Calu3 (cell line): Measurements from ENCODE around the gene ZCCHC24. TPM values are rescaled to one million over a fixed set of nuclear protein-coding genes. Genes with fewer than 3 reads are reported as not detected.

Source experiments
- BruUV-seq: library from RNA; stranded (reverse); fragments of 400-500 nt; replicated peaks from 2 replicates; lab custom pipeline; 2021; lab: Mats Ljungman, UMichigan
- CTCF ChIA-PET: fragments of 300-600 bp; sonication (Branson Sonifier 250); formaldehyde crosslinking; loops from one replicate; lab custom pipeline; 2022; ENCODE audit warnings: antibody characterized with exemption; lab: Charles Lee
- DNase-seq: peaks from one replicate; pipeline ENCODE4 v3.0.0; 2022
- H3K27ac Mint-ChIP-seq: one replicate; pipeline ENCODE4 v1.8.0; 2022; ENCODE audit warnings: mixed read lengths; ENCODE audit not compliant: unreplicated experiment
- H3K27me3 Mint-ChIP-seq: one replicate; pipeline ENCODE4 v1.8.0; 2022; ENCODE audit warnings: mixed read lengths; ENCODE audit not compliant: unreplicated experiment
- H3K36me3 Mint-ChIP-seq: one replicate; pipeline ENCODE4 v1.8.0; 2022; ENCODE audit warnings: mild to moderate bottlenecking, moderate library complexity, mixed read lengths; ENCODE audit not compliant: insufficient read depth, unreplicated experiment
- H3K4me1 Mint-ChIP-seq: one replicate; pipeline ENCODE4 v1.8.0; 2022; ENCODE audit warnings: mild to moderate bottlenecking, low read depth, mixed read lengths; ENCODE audit not compliant: unreplicated experiment
- H3K4me3 Mint-ChIP-seq: one replicate; pipeline ENCODE4 v1.8.0; 2022; ENCODE audit warnings: mild to moderate bottlenecking, low read depth, moderate library complexity, mixed read lengths; ENCODE audit not compliant: unreplicated experiment
- H3K9me3 Mint-ChIP-seq: one replicate; pipeline ENCODE4 v1.8.0; 2022; ENCODE audit warnings: low read depth, mixed read lengths; ENCODE audit not compliant: unreplicated experiment
- intact Hi-C: fragments of 100-400 bp; cut with micrococcal nuclease; formaldehyde crosslinking; loops from one replicate; pipeline ENCODE4 v1.10.0; 2022; ENCODE audit not compliant: unreplicated experiment
- total RNA-seq: library from RNA; stranded (reverse); gene quantifications from 2 replicates; pipeline ENCODE4 v1.2.3, GENCODE V29; 2022
- TF ChIP-seq, protein P1 (sequence below): fragments of 200-600 bp; IDR thresholded peaks from one replicate; pipeline ENCODE4 v1.8.0; 2022; ENCODE audit warnings: antibody characterized with exemption; ENCODE audit not compliant: unreplicated experiment

ZCCHC24 gene
- total RNA-seq, 1 experiment from 2014 or later: 1.4 TPM

DNA sequence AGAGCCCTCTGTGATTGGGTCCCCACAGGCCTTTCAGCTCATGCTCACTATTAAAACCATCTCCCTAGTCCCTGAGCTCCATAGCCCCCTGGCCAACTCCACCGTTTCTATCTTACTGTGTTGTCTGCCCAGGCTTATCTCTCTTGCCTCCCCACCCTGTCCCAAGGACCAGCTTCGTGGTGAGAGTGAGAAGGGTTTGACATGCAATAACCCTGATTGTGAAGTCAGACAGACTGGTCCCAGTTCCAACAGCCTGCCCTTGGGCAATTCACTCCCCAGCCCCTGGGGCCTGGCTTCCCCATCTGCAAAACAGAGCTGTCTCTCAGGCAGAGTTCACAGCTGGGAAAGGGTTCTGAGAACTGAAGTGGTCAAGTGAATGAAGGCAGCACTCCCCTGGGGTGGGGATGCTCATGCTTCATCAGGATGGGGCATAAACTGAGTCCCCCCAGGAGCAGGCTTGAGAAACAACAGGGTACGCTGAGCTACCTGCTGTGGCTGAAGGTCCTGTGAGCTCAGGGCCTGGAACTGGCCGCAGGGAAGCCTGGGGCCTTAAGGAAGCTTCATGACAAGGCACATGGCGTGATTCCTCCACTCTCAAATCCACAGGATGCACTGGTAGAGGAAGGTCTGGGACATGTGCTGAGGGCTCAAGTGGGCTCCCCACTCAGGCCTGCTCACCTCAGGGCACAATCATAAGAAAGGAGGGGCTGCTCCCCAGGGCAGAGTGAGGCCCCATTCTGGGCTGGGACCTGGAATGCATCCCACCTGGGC lies 100.0 kb downstream of the ZCCHC24 start:
- H3K9me3 Mint-ChIP-seq: no peaks in the 10 kb centered on the region
- no peaks in the 10 kb centered on the region for H3K4me1 Mint-ChIP-seq
- no TSS peak for BruUV-seq
- intact Hi-C loops: no loop called here
- no peaks in the 10 kb centered on the region for H3K27me3 Mint-ChIP-seq
- CTCF ChIA-PET: interaction anchor here (1.3 kb wide), 1 partner anchor 24 kb away, joined by 3 read pairs; no protein-coding TSS in a partner anchor
- peaks cover 22% of the 10 kb centered on the region for H3K36me3 Mint-ChIP-seq
- TF ChIP-seq, protein P1, sequence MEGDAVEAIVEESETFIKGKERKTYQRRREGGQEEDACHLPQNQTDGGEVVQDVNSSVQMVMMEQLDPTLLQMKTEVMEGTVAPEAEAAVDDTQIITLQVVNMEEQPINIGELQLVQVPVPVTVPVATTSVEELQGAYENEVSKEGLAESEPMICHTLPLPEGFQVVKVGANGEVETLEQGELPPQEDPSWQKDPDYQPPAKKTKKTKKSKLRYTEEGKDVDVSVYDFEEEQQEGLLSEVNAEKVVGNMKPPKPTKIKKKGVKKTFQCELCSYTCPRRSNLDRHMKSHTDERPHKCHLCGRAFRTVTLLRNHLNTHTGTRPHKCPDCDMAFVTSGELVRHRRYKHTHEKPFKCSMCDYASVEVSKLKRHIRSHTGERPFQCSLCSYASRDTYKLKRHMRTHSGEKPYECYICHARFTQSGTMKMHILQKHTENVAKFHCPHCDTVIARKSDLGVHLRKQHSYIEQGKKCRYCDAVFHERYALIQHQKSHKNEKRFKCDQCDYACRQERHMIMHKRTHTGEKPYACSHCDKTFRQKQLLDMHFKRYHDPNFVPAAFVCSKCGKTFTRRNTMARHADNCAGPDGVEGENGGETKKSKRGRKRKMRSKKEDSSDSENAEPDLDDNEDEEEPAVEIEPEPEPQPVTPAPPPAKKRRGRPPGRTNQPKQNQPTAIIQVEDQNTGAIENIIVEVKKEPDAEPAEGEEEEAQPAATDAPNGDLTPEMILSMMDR: no peak
- no peak overlapping the region for H3K27ac Mint-ChIP-seq
- no peak overlapping the region for H3K4me3 Mint-ChIP-seq
- no peak for DNase-seq

GRCh38 chr10:79344502-79345195 lies 100.8 kb downstream of the ZCCHC24 start:
- Mint-ChIP-seq H3K36me3 (peaks cover 22% of the 10 kb centered on the region), H3K27ac (no peak overlapping the region), H3K9me3 (no peaks in the 10 kb centered on the region), H3K4me1 (no peaks in the 10 kb centered on the region), H3K4me3 (no peak overlapping the region), H3K27me3 (no peaks in the 10 kb centered on the region)
- TF ChIP-seq, protein P1: no peak
- DNase-seq: no peak
- BruUV-seq: no TSS peak
- intact Hi-C loops: no loop called here
- CTCF ChIA-PET: interaction anchor here (1.3 kb wide), 1 partner anchor 23 kb away, joined by 3 read pairs; no protein-coding TSS in a partner anchor

DNA sequence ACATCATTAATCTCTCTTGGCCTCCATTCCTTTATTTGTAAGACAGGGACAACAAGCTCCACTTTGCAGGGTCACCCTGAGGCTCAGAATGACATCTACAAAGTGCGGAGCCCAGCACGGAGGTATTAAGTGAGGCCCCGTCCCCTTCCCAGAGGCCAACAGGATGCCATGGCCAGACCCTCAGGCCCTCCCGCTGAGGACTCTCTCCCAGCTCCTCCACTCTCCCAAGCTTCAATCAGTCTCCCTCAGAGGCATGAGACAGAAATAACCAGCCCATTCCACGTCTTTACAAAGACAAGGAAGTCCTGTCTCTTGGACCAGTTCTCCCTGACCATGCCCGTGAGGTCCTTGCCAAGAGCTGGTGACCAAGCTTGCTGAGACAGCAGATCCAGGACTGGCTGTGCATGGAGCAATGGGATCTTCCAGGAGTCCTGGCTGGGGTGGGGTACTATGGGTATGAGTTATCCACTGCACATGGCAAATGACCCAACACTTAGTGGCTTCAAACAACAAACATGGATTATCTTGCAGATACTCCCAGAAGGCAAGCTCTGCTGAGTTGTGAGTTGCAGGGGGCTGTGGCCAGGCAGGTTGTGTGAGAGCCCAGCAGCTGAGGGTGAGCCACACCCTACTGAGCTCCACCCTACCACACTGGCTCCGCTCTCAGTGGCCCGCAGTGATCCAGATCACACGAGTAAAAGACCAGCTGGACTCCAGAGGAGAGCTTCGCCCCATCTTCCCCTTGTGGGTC lies 102.4 kb downstream of the ZCCHC24 start:
- Mint-ChIP-seq H3K36me3 (peaks cover 11% of the 10 kb centered on the region), H3K27me3 (no peaks in the 10 kb centered on the region), H3K4me3 (no peak overlapping the region), H3K27ac (no peak overlapping the region), H3K4me1 (no peaks in the 10 kb centered on the region), H3K9me3 (no peaks in the 10 kb centered on the region)
- BruUV-seq: no TSS peak
- no peak for DNase-seq
- TF ChIP-seq, protein P1: no peak
- intact Hi-C loops: no loop called here
- CTCF ChIA-PET: interaction anchor here (1.0 kb wide), 1 partner anchor 20 kb away, joined by 3 read pairs; no protein-coding TSS in a partner anchor

GRCh38 chr10:79342295-79342761 lies 103.1 kb downstream of the ZCCHC24 start:
- H3K9me3 Mint-ChIP-seq: no peaks in the 10 kb centered on the region
- CTCF ChIA-PET: interaction anchor here (1.0 kb wide), 1 partner anchor 20 kb away, joined by 3 read pairs; no protein-coding TSS in a partner anchor
- intact Hi-C loops: no loop called here
- no peaks in the 10 kb centered on the region for H3K27me3 Mint-ChIP-seq
- TF ChIP-seq, protein P1: no peak
- BruUV-seq: no TSS peak
- no peaks in the 10 kb centered on the region for H3K4me1 Mint-ChIP-seq
- no peak overlapping the region for H3K4me3 Mint-ChIP-seq
- DNase-seq: no peak
- H3K27ac Mint-ChIP-seq: no peak overlapping the region
- peaks cover 5% of the 10 kb centered on the region for H3K36me3 Mint-ChIP-seq
